Breast epithelium (tissue), 4 donors: ENCODE results near the gene RASD2. TPM values are rescaled to one million over a fixed set of nuclear protein-coding genes. Genes with fewer than 3 reads are reported as not detected.

ENCODE experiments used
- DNase-seq, 2 donors: peaks; one replicate each; pipeline ENCODE4 v3.0.0-alpha.2; 2019; ENCODE audit warnings: low spot score in 2 of 2
- H3K27ac ChIP-seq, 2 donors: fragments of 200-600 bp; sonication (generic) in 1 of 2; one replicate each; pipeline ENCODE4 v1.5.1; 2016 to 2019; ENCODE audit warnings: mild to moderate bottlenecking in 1 of 2
- H3K27me3 ChIP-seq, 2 donors: fragments of 200-600 bp; sonication (generic) in 1 of 2; one replicate each; pipeline versions ENCODE4 v1.5.1 to v1.6.0; 2017 to 2019; ENCODE audit warnings: control low read depth in 1 of 2, mild to moderate bottlenecking in 1 of 2
- H3K36me3 ChIP-seq: fragments of 200-600 bp; one replicate; pipeline ENCODE4 v1.5.1; 2019
- H3K4me1 ChIP-seq, 2 donors: fragments of 200-600 bp; sonication (generic); one replicate each; pipeline ENCODE4 v1.5.1; 2016 to 2019; ENCODE audit warnings: control low read depth in 1 of 2
- H3K4me3 ChIP-seq, 3 donors: fragments of 200-600 bp; sonication (generic); 1 replicate in 2 of 3; 2 replicates in 1 of 3; pipeline ENCODE4 v1.5.1; 2016 to 2019; ENCODE audit warnings: mild to moderate bottlenecking in 3 of 3, moderate library complexity in 2 of 3
- H3K9me3 ChIP-seq, 2 donors: fragments of 200-600 bp; sonication (generic) in 1 of 2; one replicate each; pipeline ENCODE4 v1.5.1; 2016 to 2019; ENCODE audit warnings: control low read depth in 1 of 2
- POLR2A ChIP-seq: fragments of 450-650 bp; IDR thresholded peaks from one replicate; pipeline ENCODE4 v1.6.1; 2016; ENCODE audit warnings: antibody characterized with exemption, mild to moderate bottlenecking, moderate library complexity
- POLR2AphosphoS5 ChIP-seq, 3 donors: sonication (generic); formaldehyde crosslinking; IDR thresholded peaks; one replicate each; pipeline ENCODE4 v1.6.1; 2017; ENCODE audit warnings: antibody characterized with exemption in 3 of 3
- intact Hi-C: fragments of 100-400 bp; cut with DNase I; formaldehyde crosslinking; loops from one replicate; pipeline ENCODE4 v1.15.1; 2023; ENCODE audit warnings: low total_unique reads
- total RNA-seq, 3 donors: library from RNA; depleted of rRNA; stranded (reverse); fragments of >200 nt; gene quantifications; one replicate each; pipeline ENCODE4 v1.1.0, GENCODE V29; 2016
- TF ChIP-seq, protein P1 (sequence below), 3 donors: fragments of 450-650 bp; IDR thresholded peaks; one replicate each; pipeline ENCODE4 v1.5.1; 2016 to 2017; ENCODE audit warnings: antibody characterized with exemption in 3 of 3, mild to moderate bottlenecking in 3 of 3, moderate library complexity in 3 of 3

Gene RASD2
- total RNA-seq, 3 donors from 2014 or later: 0.16 to 1.3 (median 0.88) TPM

DNA sequence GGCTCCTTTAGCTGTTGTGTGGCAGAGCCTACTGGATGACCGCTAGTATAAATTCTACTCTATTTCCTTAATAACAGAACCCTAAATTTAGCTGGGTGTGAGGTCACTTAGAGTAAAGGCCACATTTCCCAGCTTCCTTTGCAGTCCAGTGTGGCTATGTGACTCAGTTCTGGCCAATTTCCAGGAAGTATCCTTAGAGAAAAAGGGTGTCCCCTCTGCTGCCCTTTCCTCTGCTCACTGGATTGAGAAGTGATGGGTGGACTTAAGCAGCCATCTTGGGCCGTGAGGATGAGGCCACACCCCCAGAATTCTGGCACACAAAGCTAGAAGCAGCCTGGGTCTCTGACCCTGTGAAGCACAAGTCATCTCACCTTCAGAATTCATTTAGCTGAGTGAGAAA lies 11.7 kb upstream of the RASD2 start:
- H3K27me3 ChIP-seq: no peaks in the 10 kb centered on the region
- no peak for DNase-seq
- no peak overlapping the region for H3K4me3 ChIP-seq
- no peaks in the 10 kb centered on the region for H3K4me1 ChIP-seq
- no peak for TF ChIP-seq POLR2A
- TF ChIP-seq, protein P1, sequence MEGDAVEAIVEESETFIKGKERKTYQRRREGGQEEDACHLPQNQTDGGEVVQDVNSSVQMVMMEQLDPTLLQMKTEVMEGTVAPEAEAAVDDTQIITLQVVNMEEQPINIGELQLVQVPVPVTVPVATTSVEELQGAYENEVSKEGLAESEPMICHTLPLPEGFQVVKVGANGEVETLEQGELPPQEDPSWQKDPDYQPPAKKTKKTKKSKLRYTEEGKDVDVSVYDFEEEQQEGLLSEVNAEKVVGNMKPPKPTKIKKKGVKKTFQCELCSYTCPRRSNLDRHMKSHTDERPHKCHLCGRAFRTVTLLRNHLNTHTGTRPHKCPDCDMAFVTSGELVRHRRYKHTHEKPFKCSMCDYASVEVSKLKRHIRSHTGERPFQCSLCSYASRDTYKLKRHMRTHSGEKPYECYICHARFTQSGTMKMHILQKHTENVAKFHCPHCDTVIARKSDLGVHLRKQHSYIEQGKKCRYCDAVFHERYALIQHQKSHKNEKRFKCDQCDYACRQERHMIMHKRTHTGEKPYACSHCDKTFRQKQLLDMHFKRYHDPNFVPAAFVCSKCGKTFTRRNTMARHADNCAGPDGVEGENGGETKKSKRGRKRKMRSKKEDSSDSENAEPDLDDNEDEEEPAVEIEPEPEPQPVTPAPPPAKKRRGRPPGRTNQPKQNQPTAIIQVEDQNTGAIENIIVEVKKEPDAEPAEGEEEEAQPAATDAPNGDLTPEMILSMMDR (IDR thresholded peaks at IDR 0.05): no peak
- intact Hi-C loops: no loop called here
- H3K27ac ChIP-seq: no peak overlapping the region
- H3K9me3 ChIP-seq: peaks cover 0 to 10% of the 10 kb centered on the region in 2 donors
- no peaks in the 10 kb centered on the region for H3K36me3 ChIP-seq

DNA sequence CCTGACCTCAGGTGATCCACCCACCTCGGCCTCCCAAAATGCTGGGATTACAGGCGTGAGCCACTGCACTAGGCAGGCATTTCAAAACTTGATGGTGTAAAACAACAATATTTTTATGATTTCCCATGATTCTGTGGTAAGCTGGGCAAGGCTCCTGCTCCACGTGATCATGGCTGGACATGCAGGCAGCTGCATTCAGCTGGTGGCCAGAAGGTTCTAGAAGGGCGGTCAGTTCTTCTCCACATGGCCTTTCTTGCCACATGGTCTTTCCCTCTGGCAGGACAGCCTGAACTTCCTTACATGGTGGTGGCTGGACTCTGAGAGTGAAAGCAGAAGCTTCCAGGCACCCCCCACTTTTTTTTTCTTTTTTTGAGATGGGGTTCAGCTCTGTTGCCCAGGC lies 9.9 kb upstream of the RASD2 start:
- Histone ChIP-seq H3K36me3 (no peaks in the 10 kb centered on the region), H3K4me3 (no peak overlapping the region), H3K27me3 (no peaks in the 10 kb centered on the region), H3K9me3 (peaks cover 0 to 10% of the 10 kb centered on the region in 2 donors), H3K27ac (no peak overlapping the region), H3K4me1 (no peaks in the 10 kb centered on the region)
- intact Hi-C loops: no loop called here
- TF ChIP-seq POLR2A (no peak), POLR2AphosphoS5 (IDR thresholded peaks at IDR 0.05) (no peak)
- TF ChIP-seq, protein P1 (IDR thresholded peaks at IDR 0.05): no peak
- no peak for DNase-seq

DNA sequence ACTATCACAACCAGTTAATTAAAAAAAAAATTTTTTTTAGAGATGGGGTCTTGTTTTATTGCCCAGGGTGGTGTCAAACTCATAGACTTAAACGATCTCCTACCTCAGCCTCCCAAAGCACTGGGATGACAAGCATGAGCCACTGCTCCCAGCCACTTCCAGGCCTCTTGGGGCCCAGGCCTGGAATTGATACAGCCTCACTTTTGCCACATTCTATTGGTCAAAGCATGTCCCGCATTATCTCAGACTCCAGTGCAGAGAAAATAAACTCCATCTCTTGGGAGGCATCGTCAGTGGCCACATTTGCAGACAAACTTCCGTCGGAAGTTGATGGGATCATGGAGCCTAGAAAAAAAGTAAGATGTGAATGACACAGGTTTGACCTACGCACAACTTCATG lies 9.4 kb upstream of the RASD2 start:
- TF ChIP-seq POLR2A: no peak
- Histone ChIP-seq H3K4me1 (no peaks in the 10 kb centered on the region), H3K36me3 (no peaks in the 10 kb centered on the region), H3K9me3 (peaks cover 0 to 10% of the 10 kb centered on the region in 2 donors), H3K27me3 (no peaks in the 10 kb centered on the region), H3K4me3 (no peak overlapping the region), H3K27ac (no peak overlapping the region)
- intact Hi-C loops: no loop called here
- no peak for DNase-seq

DNA sequence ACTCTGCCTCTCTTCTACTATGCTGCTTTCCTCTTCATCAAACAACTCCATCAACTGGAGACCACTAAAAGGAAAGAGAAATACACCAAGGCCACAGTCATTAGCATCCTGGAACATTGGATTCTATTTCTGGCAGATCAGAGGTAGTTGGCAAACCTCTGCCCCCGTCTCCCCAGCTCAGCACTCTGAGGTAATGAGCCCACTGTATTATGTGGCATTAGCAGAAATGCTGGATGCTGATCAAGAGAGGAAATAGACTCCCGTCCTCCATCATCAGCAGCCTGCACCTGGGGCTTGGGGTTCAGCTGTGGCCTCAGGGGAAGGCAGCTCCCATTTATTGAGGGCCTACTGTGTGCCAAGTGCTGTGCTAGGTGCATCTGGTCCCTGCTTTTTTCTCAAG lies 9.0 kb upstream of the RASD2 start:
- no peak for DNase-seq
- intact Hi-C loops: no loop called here
- Histone ChIP-seq H3K27ac (no peak overlapping the region), H3K36me3 (no peaks in the 10 kb centered on the region), H3K4me1 (no peaks in the 10 kb centered on the region), H3K9me3 (peaks cover 0 to 10% of the 10 kb centered on the region in 2 donors), H3K27me3 (no peaks in the 10 kb centered on the region), H3K4me3 (no peak overlapping the region)
- TF ChIP-seq POLR2A (no peak), POLR2AphosphoS5 (IDR thresholded peaks at IDR 0.05) (no peak)
- TF ChIP-seq, protein P1 (IDR thresholded peaks at IDR 0.05): no peak

DNA sequence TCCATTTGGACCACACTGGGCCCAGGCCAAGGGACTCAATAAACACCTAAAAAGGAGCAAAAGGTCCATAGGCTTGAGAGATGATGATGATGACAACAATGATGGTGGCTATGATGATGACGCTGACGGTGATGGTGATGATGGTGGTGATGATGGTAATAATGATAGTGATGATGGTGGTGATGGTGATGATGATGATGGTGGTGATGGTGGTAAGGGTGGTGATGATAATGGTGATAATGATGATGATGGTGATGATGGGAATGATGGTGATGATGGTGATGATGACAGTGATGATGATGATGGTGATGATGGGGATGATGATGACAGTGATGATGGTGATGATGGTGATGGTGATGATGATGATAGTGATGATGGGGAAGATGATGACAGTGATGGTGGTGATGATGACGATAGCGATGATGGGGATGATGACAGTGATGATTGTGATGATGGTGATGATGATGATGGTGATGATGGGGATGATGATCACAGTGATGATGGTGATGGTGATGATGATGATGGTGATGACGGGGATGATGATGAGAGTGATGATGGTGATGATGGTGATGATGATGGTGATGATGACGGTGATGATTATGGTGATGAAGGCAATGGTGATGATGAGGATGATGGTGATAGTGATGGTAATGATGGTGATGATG lies 7.1 kb upstream of the RASD2 start:
- Histone ChIP-seq H3K27me3 (no peaks in the 10 kb centered on the region), H3K27ac (no peak overlapping the region), H3K4me3 (no peak overlapping the region), H3K4me1 (no peaks in the 10 kb centered on the region), H3K36me3 (no peaks in the 10 kb centered on the region), H3K9me3 (peaks cover 0 to 10% of the 10 kb centered on the region in 2 donors)
- TF ChIP-seq POLR2AphosphoS5 (IDR thresholded peaks at IDR 0.05) (no peak), POLR2A (no peak)
- TF ChIP-seq, protein P1 (IDR thresholded peaks at IDR 0.05): no peak
- intact Hi-C loops: no loop called here
- no peak for DNase-seq

DNA sequence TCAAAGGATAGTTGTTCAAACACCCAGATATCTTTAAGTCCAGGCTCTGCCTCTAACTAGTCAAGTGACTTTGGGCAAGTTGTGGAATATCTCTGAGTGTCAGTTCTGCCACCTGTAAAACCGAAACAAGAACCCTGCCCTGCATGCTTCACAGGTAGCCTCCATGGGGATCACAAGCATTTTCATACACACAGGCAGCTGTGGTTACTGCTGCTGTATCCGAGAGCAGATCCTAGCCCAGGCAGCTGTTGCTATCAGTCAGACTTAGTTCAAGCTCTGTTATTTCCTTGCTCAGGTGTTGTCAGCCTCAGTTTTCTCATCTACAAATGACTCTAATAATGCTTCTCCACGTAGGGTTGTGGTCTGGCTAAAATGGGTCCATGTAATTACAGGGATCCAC lies 6.5 kb upstream of the RASD2 start:
- Histone ChIP-seq H3K36me3 (no peaks in the 10 kb centered on the region), H3K27ac (no peak overlapping the region), H3K9me3 (peaks cover 0 to 8% of the 10 kb centered on the region in 2 donors), H3K4me3 (no peak overlapping the region), H3K27me3 (no peaks in the 10 kb centered on the region), H3K4me1 (no peaks in the 10 kb centered on the region)
- DNase-seq: no peak
- TF ChIP-seq POLR2AphosphoS5 (IDR thresholded peaks at IDR 0.05) (no peak), POLR2A (no peak)
- TF ChIP-seq, protein P1 (IDR thresholded peaks at IDR 0.05): no peak
- intact Hi-C loops: no loop called here
